GM19023 (cell line): Measurements from ENCODE around the gene TENT5A.
"Not testable (repeated sequence)": the region's sequence is repeated elsewhere in the genome, so short reads cannot be mapped to it uniquely, and the experiment has no call there.

Experiments used
- ATAC-seq: cut with Tn5 transposase; IDR thresholded peaks from one replicate; pipeline ENCODE4 v1.9.1; 2021; ENCODE audit warnings: mild to moderate bottlenecking, moderate library complexity; ENCODE audit not compliant: unreplicated experiment

The TENT5A gene

GRCh38 chr6:81752084-81752920 lies at the start of gene TENT5A:
Gene TENT5A, minus strand, starts transcription at chr6:81752681. Its CDS starts 540 bp downstream, at chr6:81752141.
- peak; percentile 71 for ATAC-seq

GRCh38 chr6:81801489-81801888 lies 49.0 kb upstream of the TENT5A start:
- ATAC-seq, result no peak

GRCh38 chr6:81800666-81801065 lies 48.2 kb upstream of the TENT5A start:
- no peak for ATAC-seq

- no peak for ATAC-seq
Observed at GRCh38 chr6:81799323-81799722, 46.8 kb upstream of the TENT5A start.

GRCh38 chr6:81797591-81797990 lies 45.1 kb upstream of the TENT5A start:
- no peak for ATAC-seq

- ATAC-seq, result no peak
Observed at GRCh38 chr6:81795890-81796289, 43.4 kb upstream of the TENT5A start.

GRCh38 chr6:81793821-81794475 lies 41.5 kb upstream of the TENT5A start:
- no peak for ATAC-seq

GRCh38 chr6:81792826-81793225 lies 40.3 kb upstream of the TENT5A start:
- no peak for ATAC-seq

- ATAC-seq, result no peak
Observed at GRCh38 chr6:81791756-81792155, 39.3 kb upstream of the TENT5A start.

GRCh38 chr6:81790034-81790433 lies 37.6 kb upstream of the TENT5A start:
- ATAC-seq, result no peak

GRCh38 chr6:81789291-81789690 lies 36.8 kb upstream of the TENT5A start:
- no peak for ATAC-seq

- ATAC-seq, result no peak
Observed at GRCh38 chr6:81788748-81789147, 36.3 kb upstream of the TENT5A start.

- no peak for ATAC-seq
Observed at GRCh38 chr6:81787313-81788068, 35.0 kb upstream of the TENT5A start.

- no peak for ATAC-seq
Observed at GRCh38 chr6:81786150-81786549, 33.7 kb upstream of the TENT5A start.

GRCh38 chr6:81785377-81785776 lies 32.9 kb upstream of the TENT5A start:
- no peak for ATAC-seq

GRCh38 chr6:81783893-81784292 lies 31.4 kb upstream of the TENT5A start:
- no peak for ATAC-seq

- no peak for ATAC-seq
Observed at GRCh38 chr6:81781624-81782023, 29.1 kb upstream of the TENT5A start.

- no peak for ATAC-seq
Observed at GRCh38 chr6:81777586-81778268, 25.2 kb upstream of the TENT5A start.

GRCh38 chr6:81776219-81776618 lies 23.7 kb upstream of the TENT5A start:
- not testable (repeated sequence) for ATAC-seq

GRCh38 chr6:81774542-81774941 lies 22.1 kb upstream of the TENT5A start:
- no peak for ATAC-seq

- no peak for ATAC-seq
Observed at GRCh38 chr6:81773887-81774286, 21.4 kb upstream of the TENT5A start.
